ENCODE data around the gene ECM1. TPM values are rescaled to one million over a fixed set of nuclear protein-coding genes. Genes with fewer than 3 reads are reported as not detected.
A peak's percentile ranks its signal among the peaks of the same experiment; 100 is the strongest.

ECM1 gene
- total RNA-seq, 1 donor = 30.0 TPM

DNA sequence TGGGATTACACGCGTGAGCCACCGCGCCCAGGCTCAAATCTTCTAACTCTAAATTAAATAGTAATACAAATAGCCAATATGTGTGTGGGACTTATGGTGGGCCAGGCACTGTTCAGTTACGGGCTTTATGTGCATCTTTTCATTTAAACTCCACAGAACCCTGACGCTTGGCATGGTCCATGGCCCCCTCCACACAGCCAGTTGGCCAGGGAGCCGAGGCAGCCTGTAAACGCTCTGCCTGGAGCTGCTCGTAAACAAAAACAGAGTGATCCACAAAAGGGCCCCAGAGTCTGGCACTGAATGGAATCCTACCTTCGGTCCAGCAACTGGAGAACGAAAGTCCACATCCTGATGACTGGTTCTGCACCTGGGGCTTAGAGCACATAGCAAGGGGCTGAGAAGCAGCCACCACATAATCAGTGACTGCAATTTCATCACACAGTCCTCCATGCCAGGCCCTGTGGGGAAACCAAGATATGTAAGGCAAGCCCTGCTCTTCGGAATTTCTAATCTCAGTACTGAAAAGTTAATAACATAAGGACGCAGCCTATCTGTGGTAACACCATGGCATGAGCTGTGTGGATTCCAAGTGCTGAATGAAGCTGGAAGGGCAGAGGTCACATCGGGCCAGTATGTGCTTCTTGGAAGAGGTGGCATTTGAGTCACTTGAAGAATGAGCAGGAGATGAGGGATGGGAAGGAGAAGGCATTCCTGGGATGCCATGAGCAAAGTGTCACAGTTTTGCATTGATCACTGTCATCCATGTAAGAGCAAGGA is 27.8 kb downstream of the ECM1 start:
- Histone ChIP-seq H2AFZ (ENCODE audit: low read length) (peak overlapping the region; percentile 5), H3K9me3 (ENCODE audit: low read depth, low read length) (no peaks in the 10 kb centered on the region), H3K79me2 (ENCODE audit: insufficient read depth, low read length) (no peaks in the 10 kb centered on the region), H4K20me1 (ENCODE audit: insufficient read depth, low read length) (no peaks in the 10 kb centered on the region), H3K36me3 (ENCODE audit: insufficient read depth, low read length) (no peaks in the 10 kb centered on the region), H3K27me3 (ENCODE audit: insufficient read depth, low read length) (no peaks in the 10 kb centered on the region), H3K4me3 (ENCODE audit: insufficient read depth, low read length) (no peak overlapping the region), H3K4me2 (ENCODE audit: insufficient read depth, low read length) (peak overlapping the region; percentile 39), H3K4me1 (ENCODE audit: insufficient read depth, low read length) (peaks cover 42% of the 10 kb centered on the region), H3K27ac (ENCODE audit: low read depth, low read length) (peak overlapping the region; percentile 45)
- DNase-seq (ENCODE audit: insufficient read length, low spot score, missing footprints) = peak; percentile 84
- TF ChIP-seq CTCF (IDR thresholded peaks at IDR 0.05; ENCODE audit: extremely low read depth, low read depth, low read length) = no peak

DNA sequence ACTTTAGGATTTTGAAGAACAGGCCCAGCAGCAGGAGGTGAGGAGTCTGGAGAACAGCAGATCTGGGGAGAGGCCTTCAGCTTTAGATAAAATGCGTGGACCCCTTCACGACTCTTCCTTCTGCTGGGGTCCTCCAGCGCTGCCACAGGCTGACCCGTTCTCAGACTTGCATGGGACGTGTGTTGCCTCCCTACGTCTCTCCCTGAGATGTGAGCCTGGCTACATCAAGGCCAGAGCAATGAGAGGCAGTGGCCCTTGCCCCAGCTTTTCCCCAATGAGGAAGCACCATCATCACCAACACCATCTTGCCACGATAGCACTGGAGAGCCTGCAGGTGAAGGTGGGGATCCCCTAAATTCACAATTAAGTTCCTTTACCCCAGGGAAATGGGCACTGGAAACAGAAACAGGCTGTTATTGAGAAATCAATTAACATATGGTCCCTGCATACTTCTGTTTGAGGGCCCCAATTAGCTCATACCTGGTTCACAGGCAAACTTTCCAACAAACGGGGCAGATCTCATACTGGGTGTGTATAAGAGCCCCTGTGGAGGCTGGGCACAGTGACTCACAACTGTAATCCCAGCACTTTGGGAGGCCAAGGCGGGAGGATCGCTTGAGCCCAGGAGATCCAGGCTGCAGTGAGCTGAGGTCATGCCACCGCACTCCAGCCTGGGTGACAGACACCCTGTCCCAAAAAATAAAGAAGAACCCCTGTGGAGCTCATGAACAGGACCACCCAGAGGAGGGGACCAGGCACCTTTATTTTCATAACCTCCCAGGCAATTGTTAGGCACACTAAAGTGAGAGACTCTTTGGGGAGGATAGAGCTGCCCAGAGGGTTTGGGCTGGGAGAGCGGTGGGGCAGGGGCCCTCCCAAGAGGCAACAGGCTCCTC is 29.2 kb downstream of the ECM1 start:
- H3K4me2 ChIP-seq (ENCODE audit: insufficient read depth, low read length) = no peak overlapping the region
- H3K9me3 ChIP-seq (ENCODE audit: low read depth, low read length) = no peaks in the 10 kb centered on the region
- H3K4me1 ChIP-seq (ENCODE audit: insufficient read depth, low read length) = peaks cover 41% of the 10 kb centered on the region
- H3K4me3 ChIP-seq (ENCODE audit: insufficient read depth, low read length) = no peak overlapping the region
- TF ChIP-seq CTCF (IDR thresholded peaks at IDR 0.05; ENCODE audit: extremely low read depth, low read depth, low read length) = no peak
- no peaks in the 10 kb centered on the region for H3K36me3 ChIP-seq (ENCODE audit: insufficient read depth, low read length)
- H3K79me2 ChIP-seq (ENCODE audit: insufficient read depth, low read length) = no peaks in the 10 kb centered on the region
- H2AFZ ChIP-seq (ENCODE audit: low read length) = peak overlapping the region; percentile 29
- DNase-seq (ENCODE audit: insufficient read length, low spot score, missing footprints) = peak; percentile 66
- peak overlapping the region; percentile 41 for H3K27ac ChIP-seq (ENCODE audit: low read depth, low read length)
- no peaks in the 10 kb centered on the region for H3K27me3 ChIP-seq (ENCODE audit: insufficient read depth, low read length)
- no peaks in the 10 kb centered on the region for H4K20me1 ChIP-seq (ENCODE audit: insufficient read depth, low read length)

- H3K27ac ChIP-seq (ENCODE audit: low read depth, low read length) = peak overlapping the region; percentile 61
- no peaks in the 10 kb centered on the region for H4K20me1 ChIP-seq (ENCODE audit: insufficient read depth, low read length)
- H3K4me3 ChIP-seq (ENCODE audit: insufficient read depth, low read length) = no peak overlapping the region
- peaks cover 32% of the 10 kb centered on the region for H3K4me1 ChIP-seq (ENCODE audit: insufficient read depth, low read length)
- H3K79me2 ChIP-seq (ENCODE audit: insufficient read depth, low read length) = no peaks in the 10 kb centered on the region
- peak; percentile 9 for TF ChIP-seq CTCF (IDR thresholded peaks at IDR 0.05; ENCODE audit: extremely low read depth, low read depth, low read length)
- H3K27me3 ChIP-seq (ENCODE audit: insufficient read depth, low read length) = no peaks in the 10 kb centered on the region
- H3K9me3 ChIP-seq (ENCODE audit: low read depth, low read length) = no peaks in the 10 kb centered on the region
- no peak overlapping the region for H3K4me2 ChIP-seq (ENCODE audit: insufficient read depth, low read length)
- H3K36me3 ChIP-seq (ENCODE audit: insufficient read depth, low read length) = no peaks in the 10 kb centered on the region
- peak; percentile 88 for DNase-seq (ENCODE audit: insufficient read length, low spot score, missing footprints)
- H2AFZ ChIP-seq (ENCODE audit: low read length) = peak overlapping the region; percentile 67
Measured at GRCh38 chr1:150537732-150538684, 30.1 kb downstream of the ECM1 start.

Data from osteoblast (primary cell).